DOHH2 (cell line): Measurements from ENCODE around the gene PLA2G3.

ENCODE experiments used
- H3F3A ChIP-seq: fragments of 200-600 bp; sonication (generic), shearing (Covaris generic); 2 replicates; pipeline ENCODE4 v1.6.0; 2016; ENCODE audit warnings: antibody characterized with exemption, mild to moderate bottlenecking; ENCODE audit not compliant: control insufficient read depth, insufficient read depth
- H3K27ac ChIP-seq: fragments of 200-600 bp; sonication (generic); 2 replicates; pipeline ENCODE4 v1.5.1; 2014; ENCODE audit warnings: low read depth, mild to moderate bottlenecking, low read length, moderate library complexity
- H3K27me3 ChIP-seq: fragments of 200-600 bp; sonication (generic); 2 replicates; pipeline ENCODE4 v1.6.1; 2014; ENCODE audit warnings: mild to moderate bottlenecking, low read length, mixed read lengths; ENCODE audit not compliant: control insufficient read depth
- H3K36me3 ChIP-seq: fragments of 200-600 bp; sonication (generic); 2 replicates; pipeline ENCODE4 v1.6.1; 2014; ENCODE audit warnings: mild to moderate bottlenecking, low read length, moderate library complexity, mixed read lengths; ENCODE audit not compliant: control insufficient read depth
- H3K4me1 ChIP-seq: fragments of 200-600 bp; sonication (generic); 2 replicates; pipeline ENCODE4 v1.6.1; 2014; ENCODE audit warnings: mild to moderate bottlenecking, low read length, mixed read lengths; ENCODE audit not compliant: control insufficient read depth
- H3K4me2 ChIP-seq: fragments of 200-600 bp; sonication (generic); 2 replicates; pipeline ENCODE4 v1.6.0; 2014; ENCODE audit warnings: mild to moderate bottlenecking, low read length, moderate library complexity
- H3K4me3 ChIP-seq: fragments of 200-600 bp; sonication (generic); 2 replicates; pipeline ENCODE4 v1.5.1; 2014; ENCODE audit warnings: mild to moderate bottlenecking, low read length, mixed read lengths
- H3K79me2 ChIP-seq: fragments of 200-600 bp; sonication (generic); 2 replicates; pipeline ENCODE4 v1.6.1; 2014; ENCODE audit warnings: mild to moderate bottlenecking, low read length, mixed read lengths; ENCODE audit not compliant: control insufficient read depth
- H3K9me2 ChIP-seq: fragments of 200-600 bp; sonication (generic); replicated peaks from 2 replicates; pipeline ENCODE4 v1.6.1; 2014; ENCODE audit warnings: mild to moderate bottlenecking, low read length, mixed read lengths; ENCODE audit not compliant: control insufficient read depth
- H3K9me3 ChIP-seq: fragments of 200-600 bp; sonication (generic); 2 replicates; pipeline ENCODE4 v1.6.1; 2014; ENCODE audit warnings: antibody characterized with exemption, low read length, mixed read lengths; ENCODE audit not compliant: control insufficient read depth, insufficient read depth
- H4K20me1 ChIP-seq: fragments of 200-600 bp; sonication (generic); 2 replicates; pipeline ENCODE4 v1.6.0; 2014; ENCODE audit warnings: low read depth, mild to moderate bottlenecking, antibody characterized with exemption, low read length, moderate library complexity; ENCODE audit not compliant: control insufficient read depth, insufficient read depth
- EZH2phosphoT487 ChIP-seq: fragments of 200-600 bp; sonication (generic); IDR thresholded peaks from 2 replicates; pipeline ENCODE4 v1.6.1; 2017; ENCODE audit warnings: borderline replicate concordance, mild to moderate bottlenecking, antibody characterized with exemption, low read length, moderate library complexity, mixed read lengths
- TF ChIP-seq, protein P1 (sequence below): fragments of 200-600 bp; sonication (generic); IDR thresholded peaks from one replicate; pipeline ENCODE4 v1.5.1; 2014; ENCODE audit warnings: antibody characterized with exemption, mild to moderate bottlenecking, low read depth, low read length; ENCODE audit not compliant: poor library complexity, severe bottlenecking

The PLA2G3 gene

DNA sequence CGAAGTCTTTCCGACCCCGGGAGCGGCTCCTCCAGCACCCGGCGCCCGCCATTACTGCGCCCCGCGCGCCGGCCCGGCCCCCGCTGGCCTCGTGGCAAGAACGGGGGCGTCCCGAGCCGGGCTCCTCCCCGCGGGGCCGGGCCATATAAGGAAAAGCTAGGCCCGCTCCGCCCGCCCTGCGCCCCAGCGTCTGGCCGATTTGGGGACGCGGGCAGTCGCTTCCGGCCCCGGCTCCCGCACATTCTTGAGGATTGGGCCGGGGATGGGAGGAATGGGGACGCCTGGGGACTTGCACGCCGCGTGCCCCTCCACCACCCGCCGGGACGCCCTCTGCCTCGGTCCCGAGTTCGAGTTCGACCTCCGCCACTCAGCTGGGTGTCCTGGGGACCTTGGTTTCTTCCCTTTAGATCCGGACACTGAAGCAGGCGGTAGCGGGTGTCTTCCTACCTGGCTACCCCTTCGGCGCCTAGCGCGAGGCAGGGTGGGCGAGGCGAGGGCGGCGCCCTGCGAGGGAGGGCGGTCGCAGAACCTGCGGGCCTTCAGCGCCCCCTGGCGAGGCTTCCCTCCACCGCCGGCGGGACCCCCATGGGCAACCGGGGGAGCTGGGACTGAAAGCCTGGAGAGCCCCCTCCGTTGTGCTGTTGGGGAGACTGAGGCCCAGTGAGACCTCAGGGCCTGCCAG, 55.4 kb downstream of the PLA2G3 start:
- 0 out of 2 replicates have a peak, but pooled peaks cover 4% of the 10 kb centered on the region for H3F3A ChIP-seq
- H3K4me3 ChIP-seq, result peak overlapping the region; percentile 86
- H3K79me2 ChIP-seq, result peaks cover 19% of the 10 kb centered on the region
- peak overlapping the region; percentile 76 for H3K27ac ChIP-seq
- TF ChIP-seq EZH2phosphoT487, result no peak
- TF ChIP-seq, protein P1, sequence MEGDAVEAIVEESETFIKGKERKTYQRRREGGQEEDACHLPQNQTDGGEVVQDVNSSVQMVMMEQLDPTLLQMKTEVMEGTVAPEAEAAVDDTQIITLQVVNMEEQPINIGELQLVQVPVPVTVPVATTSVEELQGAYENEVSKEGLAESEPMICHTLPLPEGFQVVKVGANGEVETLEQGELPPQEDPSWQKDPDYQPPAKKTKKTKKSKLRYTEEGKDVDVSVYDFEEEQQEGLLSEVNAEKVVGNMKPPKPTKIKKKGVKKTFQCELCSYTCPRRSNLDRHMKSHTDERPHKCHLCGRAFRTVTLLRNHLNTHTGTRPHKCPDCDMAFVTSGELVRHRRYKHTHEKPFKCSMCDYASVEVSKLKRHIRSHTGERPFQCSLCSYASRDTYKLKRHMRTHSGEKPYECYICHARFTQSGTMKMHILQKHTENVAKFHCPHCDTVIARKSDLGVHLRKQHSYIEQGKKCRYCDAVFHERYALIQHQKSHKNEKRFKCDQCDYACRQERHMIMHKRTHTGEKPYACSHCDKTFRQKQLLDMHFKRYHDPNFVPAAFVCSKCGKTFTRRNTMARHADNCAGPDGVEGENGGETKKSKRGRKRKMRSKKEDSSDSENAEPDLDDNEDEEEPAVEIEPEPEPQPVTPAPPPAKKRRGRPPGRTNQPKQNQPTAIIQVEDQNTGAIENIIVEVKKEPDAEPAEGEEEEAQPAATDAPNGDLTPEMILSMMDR, result peak; percentile 93
- H3K4me2 ChIP-seq, result peak overlapping the region; percentile 89
- H3K4me1 ChIP-seq, result peaks cover 53% of the 10 kb centered on the region
- H3K9me2 ChIP-seq, result no peaks in the 10 kb centered on the region
- no peaks in the 10 kb centered on the region for H3K9me3 ChIP-seq
- 0 out of 2 replicates have a peak, but pooled peaks cover 3% of the 10 kb centered on the region for H3K36me3 ChIP-seq
- no peaks in the 10 kb centered on the region for H3K27me3 ChIP-seq
- no peaks in the 10 kb centered on the region for H4K20me1 ChIP-seq
